IPS DF 4.7 (cell line): ENCODE measurements around the gene MEP1B.
"Not testable (repeated sequence)": the region's sequence is repeated elsewhere in the genome, so short reads cannot be mapped to it uniquely, and the experiment has no call there.

Experiments used
- DNase-seq: peaks from one replicate; pipeline ENCODE4 v3.0.0-alpha.2; 2013; ENCODE audit warnings: low spot score; ENCODE audit errors: extremely low read depth

MEP1B gene

DNA sequence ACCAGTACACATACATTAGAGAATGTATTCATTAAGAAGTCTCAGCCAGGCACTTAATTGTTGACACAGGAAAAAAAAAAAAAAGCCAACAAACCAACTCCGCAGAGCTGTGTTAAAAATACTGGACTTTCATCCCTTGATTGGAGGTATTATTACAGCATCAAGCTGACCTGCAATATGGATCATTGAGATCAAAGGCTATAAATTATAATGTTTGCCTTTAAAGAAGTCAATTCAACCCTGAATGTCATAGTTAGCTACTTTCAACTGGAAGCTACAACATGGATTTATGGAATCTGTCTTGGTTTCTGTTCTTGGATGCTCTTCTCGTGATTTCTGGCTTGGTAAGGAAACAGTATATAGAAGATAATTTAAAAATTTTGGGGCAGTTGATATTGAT lies at the start of gene MEP1B:
Gene MEP1B (plus strand): TSS at position 250 of the 400 bp plus-strand sequence. CDS start 32 bp downstream, at position 282.
- DNase-seq = no peak

DNA sequence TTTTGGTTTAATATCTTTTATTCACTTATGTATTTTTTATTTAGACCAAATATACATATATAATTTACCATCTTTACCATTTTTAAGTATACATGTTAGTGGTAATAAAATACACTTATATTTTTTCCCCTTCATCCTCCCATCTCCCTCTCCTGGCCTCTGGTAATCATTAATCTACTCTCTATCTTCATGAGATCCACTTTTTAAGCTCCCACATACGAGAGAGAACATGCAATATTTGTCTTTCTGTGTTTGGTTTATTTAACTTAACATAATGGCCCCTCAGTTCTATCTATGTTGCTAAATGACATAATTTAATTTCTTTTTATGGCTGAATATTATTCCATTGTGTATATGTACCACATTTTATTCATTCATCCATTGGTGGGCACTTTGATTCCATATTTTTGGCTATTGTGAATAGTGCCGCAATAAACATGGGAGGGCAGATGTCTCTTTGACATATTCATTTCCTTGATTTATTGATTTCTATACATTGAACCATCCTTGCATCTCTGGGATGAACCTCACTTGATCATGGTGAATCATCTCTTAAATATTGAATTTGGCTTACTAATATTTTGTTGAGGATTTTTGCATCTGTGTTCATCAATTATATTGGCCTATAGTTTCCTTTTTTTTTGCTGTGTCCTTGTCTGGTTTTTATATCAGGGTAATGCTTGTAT lies 41.5 kb upstream of the MEP1B start:
- DNase-seq = no peak

DNA sequence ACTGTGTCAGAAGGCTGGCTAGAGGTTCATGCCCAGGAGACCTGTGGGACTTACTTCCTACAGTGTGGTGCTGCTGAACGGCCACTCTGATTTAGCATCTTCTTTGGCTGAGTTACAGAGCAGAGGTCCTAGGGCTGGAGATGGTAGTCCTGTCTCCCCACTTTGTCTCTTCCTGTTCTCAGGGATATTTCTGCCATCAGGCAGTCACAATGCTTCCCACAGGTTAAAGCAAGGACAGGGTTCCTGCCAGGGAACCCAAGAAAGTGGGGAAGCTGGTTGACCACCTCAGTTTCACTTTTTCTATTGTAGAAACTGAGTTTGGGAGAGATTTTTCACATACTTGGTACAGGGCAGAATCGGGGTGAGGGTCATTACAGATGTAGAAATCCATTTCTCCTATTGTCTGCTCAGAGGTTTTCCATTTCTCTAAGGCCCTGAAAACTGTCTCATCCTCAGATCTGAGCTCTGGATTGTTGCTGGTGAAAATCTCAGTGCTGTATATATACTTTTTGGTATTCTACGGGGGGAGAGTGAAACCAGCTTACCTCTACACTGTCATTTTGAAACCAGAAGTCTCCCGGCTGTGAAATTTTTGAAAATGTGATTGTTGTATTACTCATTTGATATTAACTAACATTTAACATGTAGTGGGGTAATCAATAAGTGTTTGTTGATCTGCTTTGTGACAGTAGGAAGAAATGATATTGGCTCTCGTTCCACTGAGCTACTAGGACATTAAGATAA lies 37.0 kb upstream of the MEP1B start:
- no peak for DNase-seq

DNA sequence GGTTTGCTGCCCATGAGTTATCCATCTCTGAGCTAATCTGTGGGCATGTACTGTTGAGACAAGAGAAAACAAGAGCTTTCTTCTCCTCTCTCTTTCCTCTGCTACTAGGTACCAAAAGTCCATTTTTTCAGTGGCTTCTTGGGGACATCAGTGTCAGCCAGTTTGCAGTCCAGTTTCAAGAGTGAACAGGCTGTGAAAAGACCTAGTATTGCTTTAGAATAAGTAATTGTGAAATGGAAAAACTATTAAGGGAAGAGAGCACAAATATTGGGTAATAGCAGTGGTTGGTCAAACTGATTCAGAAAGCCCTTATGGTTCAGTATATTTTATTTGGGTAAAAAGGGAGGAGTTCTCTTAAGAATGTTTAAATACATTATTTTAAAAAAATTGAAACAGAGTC lies 33.0 kb upstream of the MEP1B start:
- DNase-seq = no peak

DNA sequence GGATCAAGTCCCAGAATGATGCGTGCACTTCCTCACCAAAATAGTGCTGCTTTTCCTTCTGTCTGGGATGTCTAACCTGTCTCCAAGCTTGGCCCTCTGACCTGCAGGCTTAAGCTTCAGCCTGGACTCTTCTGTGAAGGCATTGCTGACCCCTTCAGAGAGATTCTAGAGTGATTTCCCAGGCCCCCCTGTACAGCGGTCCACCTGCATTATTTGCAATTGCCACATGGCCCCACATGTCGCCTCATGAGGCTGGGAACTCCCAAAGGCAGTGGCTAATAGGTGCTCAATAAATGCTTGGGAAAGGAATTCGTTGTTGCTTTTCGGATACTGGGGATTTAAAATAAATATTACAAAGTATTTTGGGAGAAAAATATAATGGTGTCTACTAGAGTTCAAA lies 32.3 kb upstream of the MEP1B start:
- no peak for DNase-seq

DNA sequence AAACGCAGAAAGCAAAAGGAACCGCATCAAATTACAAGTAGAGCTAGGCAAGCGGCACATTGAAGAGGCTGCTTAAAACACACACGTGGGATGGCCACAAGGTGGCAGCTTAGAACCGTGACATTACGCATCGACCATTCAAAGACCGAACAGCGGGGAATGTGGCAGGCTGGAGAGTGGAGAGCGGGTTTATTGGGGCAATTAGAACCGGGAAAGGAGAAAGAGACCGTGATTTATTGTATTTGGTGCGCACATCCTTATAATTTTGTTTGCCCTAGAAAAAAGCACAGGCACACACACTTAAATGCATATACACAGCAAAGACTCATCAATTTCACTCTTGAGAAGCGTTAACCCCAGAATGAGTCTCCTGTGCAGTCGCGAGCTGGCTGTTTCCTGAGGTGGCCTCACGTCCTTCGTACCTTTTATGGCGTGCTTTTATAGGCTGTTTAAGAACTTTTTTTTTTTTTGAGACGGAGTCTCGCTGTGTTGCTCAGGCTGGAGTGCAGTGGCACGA lies 31.7 kb upstream of the MEP1B start:
- peak; percentile 85 for DNase-seq

DNA sequence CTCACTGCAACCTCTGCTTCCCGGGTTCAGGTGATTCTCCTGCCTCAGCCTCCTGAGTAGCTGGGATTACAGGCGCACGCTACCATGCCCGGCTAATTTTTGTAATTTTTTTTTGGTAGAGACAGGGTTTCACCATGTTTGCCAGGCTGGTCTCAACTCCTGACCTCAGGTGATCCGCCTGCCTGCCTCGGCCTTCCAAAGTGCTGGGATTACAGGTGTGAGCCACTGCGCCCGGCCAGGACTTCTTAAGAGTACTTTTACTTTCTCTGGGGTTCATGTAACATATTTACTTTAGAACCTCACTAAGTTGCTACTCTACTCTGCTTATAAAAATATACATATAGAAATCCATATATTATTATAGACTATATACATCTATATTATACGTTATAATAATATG lies 31.2 kb upstream of the MEP1B start:
- DNase-seq = not testable (repeated sequence)

DNA sequence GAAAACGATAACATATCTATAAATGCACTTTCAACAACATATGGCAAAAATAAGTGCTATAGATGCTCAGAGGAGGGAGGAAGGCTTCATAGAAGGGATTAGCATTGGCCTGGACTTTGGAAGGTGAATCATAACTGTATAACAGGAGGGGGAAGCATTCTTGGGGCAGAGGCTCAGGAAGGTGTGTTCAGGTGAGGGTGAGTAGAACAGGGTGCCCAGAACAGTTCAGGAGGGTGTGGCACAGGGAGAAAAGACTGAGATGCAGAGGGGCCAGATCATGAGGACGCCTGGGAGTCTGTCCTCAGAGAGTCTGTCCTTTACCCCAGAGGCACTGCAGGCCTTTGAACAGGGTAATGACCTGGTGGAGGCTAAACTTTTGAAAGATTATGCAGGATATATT lies 29.3 kb upstream of the MEP1B start:
- DNase-seq = no peak

DNA sequence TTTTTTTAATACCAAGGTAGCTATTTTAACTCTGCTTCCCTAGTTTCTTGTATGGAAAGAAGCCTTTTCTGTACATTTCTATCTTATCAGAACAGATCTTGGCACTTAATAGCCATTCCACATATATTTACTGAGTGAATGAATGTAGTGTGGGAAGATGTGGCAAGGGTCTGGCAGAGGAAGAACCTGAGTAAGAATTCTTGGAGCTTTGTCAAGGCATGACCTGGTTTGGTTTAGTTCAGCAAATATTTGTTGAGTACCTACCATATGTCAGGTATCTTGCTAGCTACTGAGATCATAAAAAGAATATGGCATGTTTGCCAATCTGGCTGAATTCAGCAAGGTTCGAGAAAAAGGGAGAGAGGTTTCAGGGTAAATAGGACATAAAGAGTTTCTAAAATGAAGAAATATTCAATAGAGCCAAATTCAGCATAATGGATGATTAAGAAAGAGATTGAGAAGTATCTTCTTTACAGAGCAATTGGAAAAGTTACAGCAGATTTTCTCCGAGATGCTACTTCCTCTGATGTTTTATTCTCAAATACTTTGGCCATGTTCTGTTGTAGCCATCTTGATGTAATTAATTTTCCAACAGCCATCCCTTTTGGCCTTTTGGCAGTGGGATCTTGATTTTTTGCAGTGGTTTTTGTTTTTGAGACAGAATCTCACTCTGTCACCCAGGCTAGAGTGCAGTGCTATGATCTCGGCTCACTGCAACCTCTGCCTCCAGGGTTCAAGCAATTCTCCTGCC lies 21.7 kb upstream of the MEP1B start:
- no peak for DNase-seq

DNA sequence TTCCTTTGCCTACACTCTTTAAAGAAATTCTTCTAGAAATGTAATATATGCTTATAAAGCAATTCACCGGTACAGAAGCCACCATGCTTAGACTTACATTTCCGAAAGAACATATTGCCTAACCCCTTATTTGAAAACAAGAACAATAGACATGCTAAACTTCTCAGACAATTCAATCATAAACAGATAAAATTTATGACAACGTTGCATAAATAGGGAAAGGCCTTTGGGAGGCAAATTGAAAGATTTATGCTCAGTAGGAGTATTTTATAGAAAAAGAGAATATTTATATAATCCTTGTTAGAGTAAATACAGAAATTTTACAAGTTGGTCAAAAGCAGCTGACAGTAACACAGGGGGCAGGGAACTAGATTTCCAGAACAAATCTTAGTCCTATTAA lies 16.2 kb upstream of the MEP1B start:
- no peak for DNase-seq

DNA sequence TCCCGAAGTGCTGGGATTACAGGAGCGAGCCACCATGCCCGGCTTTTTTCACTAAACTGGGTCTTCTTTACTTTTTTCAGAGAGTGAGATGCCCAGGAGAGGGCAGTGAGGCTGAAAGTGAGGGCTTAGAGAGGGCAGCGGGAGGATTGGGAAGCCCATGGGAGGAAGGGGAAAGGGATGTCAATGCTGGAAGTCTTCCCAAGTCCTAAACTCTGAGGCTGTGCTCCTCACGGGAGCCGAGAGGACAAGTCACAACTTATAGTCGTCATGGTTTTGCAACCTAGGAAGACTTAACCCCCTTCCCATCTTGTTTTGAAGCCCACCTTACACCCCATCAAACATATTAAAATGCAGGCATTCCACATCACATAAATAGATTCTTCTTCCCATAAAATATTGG lies 15.1 kb upstream of the MEP1B start:
- no peak for DNase-seq

DNA sequence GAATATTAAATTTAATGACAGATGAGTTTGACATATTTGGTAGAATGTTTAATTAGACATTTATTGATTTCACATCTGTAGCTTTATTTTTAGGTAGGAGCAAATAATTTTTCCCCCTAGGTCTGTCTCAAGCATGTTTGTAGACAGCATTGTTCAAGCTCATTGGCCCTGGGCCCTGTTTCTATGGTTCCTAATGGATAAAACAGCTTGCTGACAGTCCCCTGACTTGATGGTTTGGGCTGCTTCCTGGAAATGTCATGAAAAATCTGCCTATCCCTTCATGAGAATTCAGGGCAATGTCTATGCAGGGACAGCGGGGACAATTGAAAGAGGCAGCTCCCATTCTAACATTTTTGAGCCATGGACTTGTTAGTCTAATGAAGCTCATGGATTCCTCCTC lies 14.6 kb upstream of the MEP1B start:
- no peak for DNase-seq

DNA sequence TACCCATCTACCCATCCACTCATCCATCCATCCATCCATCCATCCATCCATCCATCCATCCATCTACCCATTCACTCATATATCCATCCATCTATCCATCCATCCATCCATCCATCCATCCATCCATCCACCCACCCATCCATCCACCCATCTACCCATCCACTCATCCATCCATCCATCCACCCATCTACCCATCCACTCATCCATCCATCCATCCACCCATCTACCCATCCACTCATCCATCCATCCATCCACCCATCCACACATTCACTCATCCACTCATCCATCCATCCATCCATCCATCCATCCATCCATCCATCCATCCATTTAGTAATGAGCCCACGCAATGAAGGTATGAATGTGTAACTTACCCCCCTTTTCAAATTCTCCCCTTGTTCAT lies 13.1 kb upstream of the MEP1B start:
- DNase-seq = not testable (repeated sequence)

DNA sequence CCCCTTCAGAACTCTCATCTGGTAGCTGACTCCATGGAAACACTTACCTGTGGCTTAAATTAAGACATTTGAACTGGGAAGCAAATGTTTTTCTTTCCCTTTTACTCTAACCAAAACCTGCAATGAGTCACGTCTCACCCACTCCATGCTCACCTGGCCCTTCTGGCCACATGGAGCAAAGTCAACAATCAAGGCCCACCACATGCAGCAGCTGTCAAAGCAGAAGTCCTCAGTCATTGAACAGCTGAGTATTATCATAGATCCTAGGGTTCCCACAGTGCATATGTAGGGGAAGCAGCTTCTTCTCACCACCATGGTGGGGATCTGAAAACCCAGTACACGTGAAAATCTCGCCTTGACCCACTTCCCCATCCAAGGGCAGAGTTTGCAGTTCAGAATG lies 12.3 kb upstream of the MEP1B start:
- no peak for DNase-seq

DNA sequence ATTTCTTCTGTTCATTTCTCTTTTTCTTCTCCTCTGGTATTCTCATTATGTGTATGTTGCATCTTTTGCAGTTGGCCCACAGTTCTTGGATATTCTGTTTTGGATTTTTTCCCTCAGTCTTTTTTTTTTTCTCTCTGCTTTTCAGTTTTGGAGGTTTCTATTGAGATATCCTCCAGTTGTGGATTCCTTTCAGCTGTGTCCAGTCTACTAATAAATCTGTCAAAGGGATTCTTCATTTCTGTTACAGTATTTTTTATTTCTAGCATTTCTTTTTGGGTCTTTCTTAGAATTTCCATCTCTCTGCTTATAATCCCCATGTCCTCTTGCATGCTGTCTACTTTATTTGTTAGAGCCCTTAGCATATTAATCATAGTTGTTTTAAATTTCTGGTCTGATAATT lies 6.3 kb upstream of the MEP1B start:
- no peak for DNase-seq

DNA sequence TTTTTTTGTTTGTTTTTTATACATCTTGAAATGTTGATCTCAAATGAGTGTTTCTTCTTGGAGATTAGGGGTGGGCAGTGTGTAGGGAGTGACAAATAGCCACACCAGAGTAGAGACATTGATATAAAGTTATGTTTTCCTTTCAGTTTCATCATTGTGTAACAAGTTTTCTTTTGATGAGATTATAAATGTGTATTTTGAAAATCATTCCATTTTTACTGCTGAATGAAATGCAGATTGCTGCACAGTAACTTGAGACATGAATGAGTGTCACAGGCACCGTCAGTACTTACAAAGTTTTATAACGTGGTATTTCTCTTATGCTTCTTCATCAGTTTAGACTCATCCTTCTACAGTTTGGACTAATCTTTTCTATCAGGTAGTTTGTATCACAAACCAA lies 370 bp downstream of the MEP1B start:
- DNase-seq = no peak

DNA sequence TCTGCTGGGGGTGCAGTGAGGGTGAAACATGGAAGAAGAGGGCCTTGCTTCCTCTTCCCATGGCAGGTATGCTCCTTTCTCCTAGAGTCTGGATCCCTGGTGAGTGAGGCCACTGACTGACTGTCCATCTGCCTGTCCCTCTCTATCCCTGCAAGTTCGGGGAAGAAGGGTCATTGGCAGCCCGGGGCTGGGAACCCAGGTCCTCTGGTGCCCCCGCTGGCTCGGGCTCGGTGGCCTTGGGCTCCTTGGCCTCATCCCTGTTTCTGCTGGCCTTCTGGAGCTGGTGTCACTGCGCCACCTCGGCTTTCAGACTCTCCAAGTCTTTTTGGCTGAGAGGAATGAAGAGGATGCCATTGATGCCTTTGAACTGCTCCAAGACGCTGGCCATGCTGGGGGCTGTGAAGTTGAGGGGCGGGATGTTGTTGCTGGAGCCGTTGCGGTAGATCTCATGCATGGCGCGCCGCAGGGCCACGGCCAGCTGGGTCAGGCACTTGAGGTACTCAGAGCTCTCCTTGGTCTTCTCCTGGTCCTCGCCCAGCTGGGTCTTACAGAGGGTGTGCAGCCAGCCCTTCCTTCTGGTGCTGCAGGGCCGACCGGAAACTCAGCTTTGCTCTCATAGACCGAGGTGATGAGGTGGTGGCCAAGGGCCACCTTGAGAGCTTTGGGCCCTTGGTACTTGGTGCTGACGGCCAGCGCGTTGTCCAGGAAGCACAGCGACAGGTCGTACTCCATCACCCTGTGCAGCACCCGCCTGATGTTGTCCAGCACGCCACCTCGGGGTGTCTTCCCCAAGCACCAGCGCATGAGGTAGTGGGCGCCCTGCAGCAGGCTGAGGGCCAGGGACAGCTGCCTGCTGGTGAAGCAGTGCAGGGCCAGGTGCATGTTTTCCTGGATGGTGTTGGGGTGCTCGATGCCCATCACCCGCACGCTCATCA lies 6.3 kb downstream of the MEP1B start:
- DNase-seq = no peak

DNA sequence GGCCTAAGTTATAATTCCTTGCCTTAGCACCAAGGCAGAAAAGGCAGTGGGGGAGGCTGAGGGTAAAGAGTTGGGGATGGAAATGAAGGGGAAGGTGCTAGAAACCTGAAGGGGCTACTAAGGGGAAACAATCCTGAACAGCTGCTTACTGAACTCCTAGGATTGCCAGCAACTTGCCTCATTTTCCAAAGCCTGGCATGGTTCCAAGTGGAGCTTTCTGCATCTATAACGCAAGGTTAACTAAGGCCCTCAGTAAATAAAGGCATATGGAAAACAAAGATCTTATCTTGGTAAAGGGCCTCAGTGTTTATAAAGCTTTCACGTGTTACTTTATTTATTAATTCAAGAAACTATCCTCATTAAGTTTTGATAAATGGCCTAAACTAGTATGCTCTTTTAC lies 10.9 kb downstream of the MEP1B start:
- no peak for DNase-seq

DNA sequence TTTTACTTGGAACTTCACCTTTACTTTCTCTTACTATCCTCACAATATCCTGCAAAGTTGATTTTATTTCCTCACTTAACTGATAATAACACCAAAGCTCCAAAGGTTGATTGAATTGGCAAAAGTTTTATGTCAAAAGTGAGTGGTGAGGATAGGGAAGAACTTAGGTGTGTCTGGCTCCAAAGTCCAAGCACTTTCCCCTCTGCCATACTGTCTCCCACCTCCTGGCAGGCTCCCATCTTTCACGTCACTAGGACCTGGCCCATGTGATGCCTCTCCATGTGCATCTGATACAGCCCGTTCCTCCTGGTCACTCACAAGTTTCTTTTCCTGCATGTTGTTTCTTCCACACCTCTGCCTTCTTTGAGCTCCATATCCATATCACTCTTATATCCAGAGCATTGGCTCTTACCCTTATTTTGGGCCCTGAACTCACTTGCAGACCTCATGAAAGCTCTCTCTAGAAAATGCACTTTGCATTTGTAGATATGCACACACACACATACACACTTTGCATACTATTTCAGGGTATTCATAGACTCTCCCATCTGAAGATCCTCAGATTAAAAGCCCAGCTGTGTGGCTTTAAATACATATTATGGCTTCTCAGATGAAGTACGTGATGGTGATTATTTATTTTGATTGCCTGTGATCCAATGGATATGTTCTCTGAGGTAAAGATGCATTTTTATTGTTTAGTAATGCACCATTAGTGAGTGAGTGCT lies 12.3 kb downstream of the MEP1B start:
- DNase-seq = no peak

DNA sequence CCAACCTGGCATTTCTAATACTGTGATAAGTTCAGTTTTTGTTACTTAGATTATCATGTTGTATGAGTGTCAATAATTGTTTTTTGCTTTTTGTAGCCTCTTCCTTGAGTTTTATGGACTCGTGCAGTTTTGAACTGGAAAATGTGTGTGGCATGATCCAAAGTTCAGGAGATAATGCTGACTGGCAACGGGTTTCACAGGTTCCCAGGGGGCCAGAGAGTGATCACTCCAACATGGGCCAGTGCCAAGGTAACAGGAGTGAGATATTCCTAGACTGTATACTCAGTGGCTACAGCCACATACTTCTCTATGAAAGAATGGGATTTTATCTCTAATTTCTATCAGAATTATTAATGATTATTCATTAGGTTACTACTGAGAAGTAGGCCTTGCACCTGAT lies 18.2 kb downstream of the MEP1B start:
- DNase-seq = no peak
